GM12878 (cell line): ENCODE measurements around the gene CEBPE. TPM values are rescaled to one million over a fixed set of nuclear protein-coding genes. Genes with fewer than 3 reads are reported as not detected.

Experiments used
- ATAC-seq: fragments of 200-7000 bp; cut with Tn5 transposase; 3 replicates; pipeline ENCODE4 v1.9.1; 2020; ENCODE audit warnings: mild to moderate bottlenecking, moderate library complexity
- BruUV-seq: library from RNA; stranded (reverse); fragments of 400-500 nt; replicated peaks from 2 replicates; lab custom pipeline; 2021; lab: Mats Ljungman, UMichigan
- CTCF ChIA-PET: fragments of 300-600 bp; sonication (Branson Sonifier 250); formaldehyde crosslinking; extraction: SDS; loops from one replicate; lab custom pipeline; 2021; ENCODE audit warnings: inconsistent platforms; lab: Yijun Ruan, JAX
- POLR2A ChIA-PET: fragments of 350-600 bp; formaldehyde crosslinking; extraction: SDS; loops from one replicate; lab custom pipeline; 2021; ENCODE audit warnings: inconsistent platforms; lab: Charles Lee
- RAD21 ChIA-PET: fragments of 300-600 bp; sonication (Branson Sonifier 250); formaldehyde crosslinking; loops from one replicate; lab custom pipeline; 2023; ENCODE audit warnings: antibody characterized with exemption; ENCODE audit not compliant: unreplicated experiment; lab: Charles Lee
- SMC1A ChIA-PET: fragments of 300-600 bp; sonication (Branson Sonifier 250); formaldehyde crosslinking; loops from one replicate; lab custom pipeline; 2023; ENCODE audit not compliant: unreplicated experiment, uncharacterized antibody; lab: Charles Lee
- DNase-seq: peaks from one replicate; pipeline ENCODE4 v3.0.0-alpha.2; 2011; ENCODE audit warnings: low read depth, low spot score
- FAIRE-seq: peaks from 3 replicates; lab custom pipeline; 2011; peaks lifted over from hg19 to GRCh38; lab: Jason Lieb, UNC
- H2AFZ ChIP-seq: 2 replicates; pipeline ENCODE4 v1.6.0; 2011; ENCODE audit warnings: low read depth, low read length, control low read depth; ENCODE audit not compliant: control insufficient read depth
- H3K27ac ChIP-seq: 2 replicates; pipeline ENCODE4 v1.5.1; 2011; ENCODE audit warnings: control low read depth; ENCODE audit not compliant: control insufficient read depth, insufficient read depth
- H3K27me3 ChIP-seq, 2 experiments: replicated peaks in 1 of 2; 2 replicates each; pipeline versions ENCODE4 v1.6.0 to v1.6.1; 2011; ENCODE audit warnings: low read length in 1 of 2; ENCODE audit not compliant: control insufficient read depth in 2 of 2, insufficient read depth in 2 of 2
- H3K36me3 ChIP-seq, 2 experiments: 2 replicates each; pipeline ENCODE4 v1.5.1; 2011; ENCODE audit warnings: low read length in 1 of 2; ENCODE audit not compliant: control insufficient read depth in 2 of 2, insufficient read depth in 2 of 2
- H3K4me1 ChIP-seq: 2 replicates; pipeline ENCODE4 v1.6.1; 2011; ENCODE audit warnings: mild to moderate bottlenecking, low read length, moderate library complexity, mixed read lengths; ENCODE audit not compliant: control insufficient read depth, insufficient read depth
- H3K4me2 ChIP-seq: 2 replicates; pipeline ENCODE4 v1.6.0; 2011; ENCODE audit warnings: control low read depth; ENCODE audit not compliant: control insufficient read depth, insufficient read depth
- H3K4me3 ChIP-seq: fragments of 200-600 bp; sonication (generic); 2 replicates; pipeline ENCODE4 v1.5.1; 2016
- H3K79me2 ChIP-seq: 2 replicates; pipeline ENCODE4 v1.6.0; 2011; ENCODE audit warnings: low read length; ENCODE audit not compliant: control insufficient read depth, insufficient read depth
- H3K9ac ChIP-seq: 2 replicates; pipeline ENCODE4 v1.8.0; 2011; ENCODE audit warnings: low read length, control low read depth, mixed read lengths; ENCODE audit not compliant: control insufficient read depth, insufficient read depth
- H3K9me3 ChIP-seq: replicated peaks from 3 replicates; pipeline ENCODE4 v1.5.1; 2011; ENCODE audit warnings: mild to moderate bottlenecking, low read length; ENCODE audit not compliant: control insufficient read depth, insufficient read depth
- H4K20me1 ChIP-seq: 2 replicates; pipeline ENCODE4 v1.6.0; 2011; ENCODE audit not compliant: control insufficient read depth, insufficient read depth
- BACH1 ChIP-seq: fragments of 450-650 bp; IDR thresholded peaks from 2 replicates; pipeline ENCODE4 v1.6.1; 2017; ENCODE audit warnings: mild to moderate bottlenecking, borderline replicate concordance
- CREB1 ChIP-seq: IDR thresholded peaks from 2 replicates; pipeline ENCODE4 v1.6.1; 2012; ENCODE audit warnings: low read depth, mild to moderate bottlenecking, inconsistent platforms
- HDAC2 ChIP-seq: fragments of 200-600 bp; sonication (generic); IDR thresholded peaks from 2 replicates; pipeline ENCODE4 v1.6.1; 2017
- IKZF2 ChIP-seq, 2 experiments: fragments of 450-650 bp; IDR thresholded peaks; 2 replicates each; pipeline ENCODE4 v1.6.1; 2017; ENCODE audit warnings: mild to moderate bottlenecking in 2 of 2, moderate library complexity in 2 of 2
- JUNB ChIP-seq: IDR thresholded peaks from 2 replicates; pipeline ENCODE4 v1.6.1; 2016; ENCODE audit warnings: antibody characterized with exemption, mild to moderate bottlenecking
- MTA2 ChIP-seq: fragments of 450-650 bp; IDR thresholded peaks from 2 replicates; pipeline ENCODE4 v1.6.1; 2016; ENCODE audit warnings: low read depth, mild to moderate bottlenecking, moderate library complexity
- MTA3 ChIP-seq: IDR thresholded peaks from 2 replicates; pipeline ENCODE4 v1.6.1; 2012; ENCODE audit warnings: low read length, inconsistent platforms, borderline replicate concordance
- MXI1 ChIP-seq: fragments of 150-350 bp; IDR thresholded peaks from 2 replicates; pipeline ENCODE4 v1.6.1; 2011; ENCODE audit warnings: low read depth, mild to moderate bottlenecking, inconsistent platforms, low read length, improper control_type of control experiment
- NBN ChIP-seq: fragments of 450-650 bp; IDR thresholded peaks from 2 replicates; pipeline ENCODE4 v1.6.1; 2016
- NR2C1 ChIP-seq: fragments of 450-650 bp; IDR thresholded peaks from 2 replicates; pipeline ENCODE4 v1.6.1; 2017; ENCODE audit warnings: antibody characterized with exemption, mild to moderate bottlenecking, moderate library complexity
- POU2F2 ChIP-seq: IDR thresholded peaks from 3 replicates; pipeline ENCODE4 v1.6.1; 2011; ENCODE audit warnings: low read depth, mild to moderate bottlenecking, low read length, borderline replicate concordance
- SP1 ChIP-seq: IDR thresholded peaks from one replicate; pipeline ENCODE4 v1.6.1; 2011; ENCODE audit warnings: low read depth, low read length
- USF1 ChIP-seq: IDR thresholded peaks from 2 replicates; pipeline ENCODE4 v1.6.1; 2011; ENCODE audit warnings: borderline replicate concordance, low read depth, mild to moderate bottlenecking, moderate library complexity, mixed read lengths, low read length; ENCODE audit not compliant: insufficient read depth; ENCODE audit errors: extremely low read length
- ZNF207 ChIP-seq: fragments of 450-650 bp; IDR thresholded peaks from 2 replicates; pipeline ENCODE4 v1.6.1; 2014; ENCODE audit warnings: antibody characterized with exemption, mild to moderate bottlenecking, borderline replicate concordance
- ZNF217 ChIP-seq: fragments of 450-650 bp; IDR thresholded peaks from 2 replicates; pipeline ENCODE4 v1.6.1; 2017; ENCODE audit warnings: antibody characterized with exemption, mild to moderate bottlenecking
- ZNF687 ChIP-seq: fragments of 450-650 bp; IDR thresholded peaks from 2 replicates; pipeline ENCODE4 v1.6.1; 2017; ENCODE audit warnings: mild to moderate bottlenecking, moderate library complexity
- WGBS: methylation state at CpG from one replicate; pipeline ENCODE4 v1.1.6; 2016; ENCODE audit warnings: low lambda C conversion rate; ENCODE audit not compliant: insufficient replicate concordance, insufficient coverage; ENCODE audit errors: missing lambda C conversion rate; 5-methylcytosine and 5-hydroxymethylcytosine counted together
- in situ Hi-C: fragments of 300-500 bp; cut with MboI; formaldehyde crosslinking; loops from 9 replicates; pipeline ENCODE4 v1.14.3; 2018; ENCODE audit warnings: mixed read lengths
- intact Hi-C: fragments of 100-400 bp; cut with micrococcal nuclease; formaldehyde crosslinking; loops from one replicate; pipeline ENCODE4 v1.14.2; 2022; ENCODE audit not compliant: unreplicated experiment
- polyA plus RNA-seq, 11 experiments: library from polyadenylated mRNA; depleted of rRNA in 4 of 11; unstranded in 6 of 11; stranded (reverse) in 5 of 11; fragments of >200 nt; fragmentation: Nextera tagmentation in 4 of 11; fragmentation: Illumina TruSeq in 1 of 11; extraction: Ambion mirVana in 4 of 11; extraction: Trizol in 1 of 11; gene quantifications; 1 replicate in 1 of 11; 2 replicates in 10 of 11; pipeline versions ENCODE4 v1.2.1 to v1.2.3, GENCODE V29; 2011 to 2016; ENCODE audit warnings: inconsistent platforms in 2 of 11, missing spikeins in 2 of 11, low read depth in 1 of 11
- total RNA-seq, 4 experiments: library from RNA; depleted of rRNA in 3 of 4; stranded (reverse); fragments of >200 nt in 3 of 4; fragmentation: Illumina TruSeq in 1 of 4; extraction: Trizol in 1 of 4; gene quantifications; 2 replicates each; pipeline versions ENCODE4 v1.2.1 to v1.2.3, GENCODE V29; 2013 to 2021
- TF ChIP-seq, protein P1 (sequence below): fragments of 450-650 bp; IDR thresholded peaks from 2 replicates; pipeline ENCODE4 v1.6.1; 2016; ENCODE audit warnings: mild to moderate bottlenecking

The CEBPE gene
- total and polyA plus RNA-seq, 10 of the 15 experiments (the other 5 are each of a cell fraction or from before 2014, with no cell fraction given): 0.09 to 0.45 (median 0.24) TPM; not detected in 7

DNA sequence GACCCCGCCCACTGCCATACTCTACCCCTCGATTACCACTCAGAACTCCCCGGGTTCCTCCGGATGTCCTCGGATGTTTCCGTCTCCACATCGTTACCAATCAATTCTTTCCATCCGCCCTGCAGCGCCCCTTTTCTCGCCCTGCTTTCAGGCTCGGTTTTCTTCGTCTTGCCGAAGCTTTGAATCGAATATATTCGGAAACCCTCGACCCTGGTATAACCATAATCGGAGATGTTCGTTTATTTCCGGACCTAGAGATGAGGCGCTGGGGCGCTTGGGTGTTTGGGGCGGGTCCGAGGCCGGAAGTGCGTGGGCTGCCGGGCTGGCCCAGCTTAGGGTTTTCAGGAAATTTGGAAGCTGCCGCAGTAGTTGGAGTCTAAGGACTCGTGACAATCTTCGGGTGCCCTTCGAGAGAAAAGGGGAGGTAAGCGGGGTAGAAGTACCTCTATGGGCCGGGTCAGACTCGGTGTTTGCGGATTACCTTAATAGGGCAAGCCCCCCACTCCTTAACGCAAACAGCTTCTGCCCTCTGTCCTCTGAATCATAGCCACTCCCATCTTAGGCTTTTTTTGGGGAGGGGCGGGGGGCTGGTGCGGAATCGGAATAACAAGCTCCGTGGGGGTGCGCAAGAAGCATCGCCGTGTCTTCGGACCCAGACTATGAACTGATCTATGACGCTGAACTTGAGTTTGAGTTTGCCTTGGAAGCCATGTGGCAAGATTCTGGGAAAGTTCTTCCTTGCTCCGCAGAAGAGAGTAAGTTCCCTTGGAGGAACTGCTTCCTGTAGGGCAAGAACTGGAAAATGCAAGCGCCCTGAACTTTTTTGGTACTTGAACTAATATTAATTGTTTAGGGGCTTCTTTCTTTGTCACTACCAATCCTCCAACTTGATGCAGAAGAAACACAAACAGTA is 23.6 kb downstream of the CEBPE start, which contains the start of gene C14orf119:
Gene C14orf119 (plus strand): TSS at position 310 of the 913 bp plus-strand sequence. CDS start 2,154 bp downstream, outside the sequence.
- in situ Hi-C loops: no loop called here
- TF ChIP-seq HDAC2: no peak
- no peak for TF ChIP-seq ZNF207
- no peak for TF ChIP-seq BACH1
- peak; percentile 27; the same call in 1 of the 2 replicates for TF ChIP-seq CREB1
- no peak for TF ChIP-seq ZNF217
- TF ChIP-seq NR2C1: peak; percentile 29; the same call in 1 of the 2 replicates
- TF ChIP-seq JUNB: no peak
- peak in 1 of 2 experiments; percentile 70; a peak in 3 of 4 replicates for TF ChIP-seq IKZF2 (IDR thresholded peaks at IDR 0.05)
- no peak for TF ChIP-seq SP1
- TF ChIP-seq USF1: no peak
- no peak for TF ChIP-seq MTA3
- TF ChIP-seq, protein P1, sequence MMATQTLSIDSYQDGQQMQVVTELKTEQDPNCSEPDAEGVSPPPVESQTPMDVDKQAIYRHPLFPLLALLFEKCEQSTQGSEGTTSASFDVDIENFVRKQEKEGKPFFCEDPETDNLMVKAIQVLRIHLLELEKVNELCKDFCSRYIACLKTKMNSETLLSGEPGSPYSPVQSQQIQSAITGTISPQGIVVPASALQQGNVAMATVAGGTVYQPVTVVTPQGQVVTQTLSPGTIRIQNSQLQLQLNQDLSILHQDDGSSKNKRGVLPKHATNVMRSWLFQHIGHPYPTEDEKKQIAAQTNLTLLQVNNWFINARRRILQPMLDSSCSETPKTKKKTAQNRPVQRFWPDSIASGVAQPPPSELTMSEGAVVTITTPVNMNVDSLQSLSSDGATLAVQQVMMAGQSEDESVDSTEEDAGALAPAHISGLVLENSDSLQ: peak; percentile 76
- peak; percentile 55; the same call in 1 of the 2 replicates for TF ChIP-seq MTA2
- TF ChIP-seq MXI1: peak; percentile 60
- TF ChIP-seq POU2F2: peak; percentile 80; the same call in 2 of the 3 replicates
- TF ChIP-seq ZNF687: peak; percentile 59
- TF ChIP-seq NBN: peak; percentile 15; the same call in 1 of the 2 replicates

More for the DNA sequence above, 23.6 kb downstream of the CEBPE start, which contains the start of gene C14orf119:
- ATAC-seq (peak; percentile 93), DNase-seq (peak; percentile 99), FAIRE-seq (peak; percentile 99)
- under 1% methylated on average over 46 of the region's 46 CpGs for WGBS
- POLR2A ChIA-PET: interaction anchor here (0.6 to 2.3 kb wide), 20 partner anchors 9 to 686 kb away, joined by 3 to 19 read pairs (median 4); partner anchors contain the start of genes CDH24, DAD1, HAUS4 and HOMEZ
- H3K9me3 ChIP-seq: no peaks in the 10 kb centered on the region
- H3K27me3 ChIP-seq: no peaks in the 10 kb centered on the region
- SMC1A ChIA-PET: interaction anchor here (0.7 to 3.0 kb wide), 20 partner anchors 9 to 207 kb away, joined by 3 to 15 read pairs (median 4); partner anchors contain the start of genes CIROP, PPP1R3E, PRMT5 and SLC7A8
- H3K36me3 ChIP-seq: peaks cover 0 to 22% of the 10 kb centered on the region in 2 experiments; a peak in 3 of 4 replicates
- H3K4me2 ChIP-seq: peak within 1 kb of the TSS; percentile 88
- H3K4me1 ChIP-seq: peaks cover 3% of the 10 kb centered on the region; the same call in 1 of the 2 replicates
- RAD21 ChIA-PET: interaction anchor here (0.7 to 2.5 kb wide), 15 partner anchors 13 to 618 kb away, joined by 3 to 23 read pairs (median 5); partner anchors contain the start of genes HOMEZ, PABPN1, PPP1R3E and RBM23
- TSS peak; percentile 85 for BruUV-seq
- H4K20me1 ChIP-seq: 0 out of 2 replicates have a peak, but pooled peaks cover 7% of the 10 kb centered on the region
- H3K79me2 ChIP-seq: peaks cover 58% of the 10 kb centered on the region
- H3K4me3 ChIP-seq: peak within 1 kb of the TSS; percentile 92
- H3K27ac ChIP-seq: peak within 1 kb of the TSS; percentile 99
- intact Hi-C loops: no loop called here
- peak within 1 kb of the TSS; percentile 91 for H3K9ac ChIP-seq
- CTCF ChIA-PET: interaction anchor here (0.6 to 3.7 kb wide), 25 partner anchors 8 to 1020 kb away, joined by 3 to 65 read pairs (median 4); partner anchors contain the start of genes CDH24, CEBPE, HAUS4 and PABPN1
- peak within 1 kb of the TSS; percentile 99 for H2AFZ ChIP-seq
